Loucy (cell line): ENCODE measurements around the gene HYI.

Source experiments
- H2AFZ ChIP-seq: fragments of 200-600 bp; sonication (generic); 2 replicates; pipeline ENCODE4 v1.6.0; 2016; ENCODE audit warnings: antibody characterized with exemption, mild to moderate bottlenecking, low read length, moderate library complexity
- H3F3A ChIP-seq: fragments of 200-600 bp; 2 replicates; pipeline ENCODE4 v1.6.0; 2016; ENCODE audit warnings: antibody characterized with exemption, low read depth, mild to moderate bottlenecking
- H3K27me3 ChIP-seq: fragments of 200-600 bp; sonication (generic); 2 replicates; pipeline ENCODE4 v1.6.1; 2014; ENCODE audit warnings: low read length, mild to moderate bottlenecking; ENCODE audit not compliant: insufficient read depth, poor library complexity, severe bottlenecking
- H3K36me3 ChIP-seq: fragments of 200-600 bp; sonication (generic); 2 replicates; pipeline ENCODE4 v1.6.1; 2016; ENCODE audit warnings: low read length; ENCODE audit not compliant: insufficient read depth
- H3K4me1 ChIP-seq: fragments of 200-600 bp; sonication (generic); 2 replicates; pipeline ENCODE4 v1.5.1; 2014; ENCODE audit warnings: low read length, mild to moderate bottlenecking; ENCODE audit not compliant: insufficient read depth, poor library complexity, severe bottlenecking
- H3K4me2 ChIP-seq: fragments of 200-600 bp; sonication (generic); 2 replicates; pipeline ENCODE4 v1.6.0; 2014; ENCODE audit warnings: antibody characterized with exemption, low read length, low read depth, mild to moderate bottlenecking; ENCODE audit not compliant: poor library complexity, severe bottlenecking
- H3K4me3 ChIP-seq: fragments of 200-600 bp; sonication (generic); 2 replicates; pipeline ENCODE4 v1.5.1; 2014; ENCODE audit warnings: low read length, mild to moderate bottlenecking, mixed read lengths; ENCODE audit not compliant: poor library complexity, severe bottlenecking
- H3K79me2 ChIP-seq: fragments of 200-600 bp; sonication (generic); 2 replicates; pipeline ENCODE4 v1.6.1; 2014; ENCODE audit warnings: low read length; ENCODE audit not compliant: insufficient read depth
- H3K9ac ChIP-seq: fragments of 200-600 bp; sonication (generic); 2 replicates; pipeline ENCODE4 v1.6.0; 2014; ENCODE audit warnings: mild to moderate bottlenecking, low read depth, low read length, moderate library complexity; ENCODE audit not compliant: poor library complexity, severe bottlenecking
- H3K9me2 ChIP-seq: fragments of 200-600 bp; sonication (generic); replicated peaks from 2 replicates; pipeline ENCODE4 v1.6.1; 2016; ENCODE audit warnings: low read depth, low read length, mixed read lengths
- H3K9me3 ChIP-seq: fragments of 200-600 bp; sonication (generic); 2 replicates; pipeline ENCODE4 v1.6.1; 2014; ENCODE audit warnings: mild to moderate bottlenecking, antibody characterized with exemption, low read length, low read depth; ENCODE audit not compliant: insufficient read depth
- H4K20me1 ChIP-seq: fragments of 200-600 bp; sonication (generic); 2 replicates; pipeline ENCODE4 v1.6.0; 2014; ENCODE audit warnings: antibody characterized with exemption, low read length, mild to moderate bottlenecking; ENCODE audit not compliant: insufficient read depth, poor library complexity, severe bottlenecking
- CTCF ChIP-seq: fragments of 200-600 bp; sonication (generic); conservative IDR thresholded peaks from 2 replicates; pipeline ENCODE4 v1.5.1; 2014; ENCODE audit warnings: mild to moderate bottlenecking, antibody characterized with exemption, low read length
- EZH2phosphoT487 ChIP-seq: fragments of 200-600 bp; IDR thresholded peaks from 2 replicates; pipeline ENCODE4 v1.6.1; 2018; ENCODE audit warnings: antibody characterized with exemption, mild to moderate bottlenecking, moderate library complexity, borderline replicate concordance

Gene HYI

GRCh38 chr1:43426221-43426620 is 27.5 kb downstream of the HYI start:
- Histone ChIP-seq H3K4me2 (no peak overlapping the region), H3K27me3 (no peaks in the 10 kb centered on the region), H3K9me3 (no peaks in the 10 kb centered on the region), H3F3A (no peaks in the 10 kb centered on the region), H3K4me1 (no peaks in the 10 kb centered on the region), H2AFZ (no peak overlapping the region), H3K9me2 (no peaks in the 10 kb centered on the region), H3K36me3 (peaks cover 72% of the 10 kb centered on the region; the same call in 1 of the 2 replicates), H3K79me2 (no peaks in the 10 kb centered on the region), H3K9ac (no peak overlapping the region), H3K4me3 (no peak overlapping the region), H4K20me1 (no peaks in the 10 kb centered on the region)
- TF ChIP-seq EZH2phosphoT487, result no peak
- TF ChIP-seq CTCF, result no peak

DNA sequence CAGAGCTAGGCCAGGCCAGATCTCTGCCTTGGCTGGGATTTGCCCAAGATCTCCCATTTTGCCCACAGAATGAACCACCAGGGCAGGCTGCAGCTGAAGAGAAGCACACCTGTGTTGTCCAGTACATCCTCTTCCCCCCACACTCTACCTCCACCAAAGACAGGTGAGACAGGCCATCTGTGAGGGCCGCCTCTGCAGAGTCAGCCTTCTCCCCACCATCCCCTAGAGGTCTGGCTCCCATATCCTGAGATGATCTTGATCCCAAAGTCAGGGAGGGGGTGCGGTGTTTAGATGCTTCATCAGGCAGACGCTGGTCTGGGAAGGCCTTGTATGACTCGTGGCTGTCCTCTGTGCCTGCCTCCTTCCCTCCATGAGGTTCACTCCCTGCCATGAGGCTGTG is 28.7 kb downstream of the HYI start:
- no peaks in the 10 kb centered on the region for H3F3A ChIP-seq
- H3K36me3 ChIP-seq, result peaks cover 73% of the 10 kb centered on the region; the same call in 1 of the 2 replicates

DNA sequence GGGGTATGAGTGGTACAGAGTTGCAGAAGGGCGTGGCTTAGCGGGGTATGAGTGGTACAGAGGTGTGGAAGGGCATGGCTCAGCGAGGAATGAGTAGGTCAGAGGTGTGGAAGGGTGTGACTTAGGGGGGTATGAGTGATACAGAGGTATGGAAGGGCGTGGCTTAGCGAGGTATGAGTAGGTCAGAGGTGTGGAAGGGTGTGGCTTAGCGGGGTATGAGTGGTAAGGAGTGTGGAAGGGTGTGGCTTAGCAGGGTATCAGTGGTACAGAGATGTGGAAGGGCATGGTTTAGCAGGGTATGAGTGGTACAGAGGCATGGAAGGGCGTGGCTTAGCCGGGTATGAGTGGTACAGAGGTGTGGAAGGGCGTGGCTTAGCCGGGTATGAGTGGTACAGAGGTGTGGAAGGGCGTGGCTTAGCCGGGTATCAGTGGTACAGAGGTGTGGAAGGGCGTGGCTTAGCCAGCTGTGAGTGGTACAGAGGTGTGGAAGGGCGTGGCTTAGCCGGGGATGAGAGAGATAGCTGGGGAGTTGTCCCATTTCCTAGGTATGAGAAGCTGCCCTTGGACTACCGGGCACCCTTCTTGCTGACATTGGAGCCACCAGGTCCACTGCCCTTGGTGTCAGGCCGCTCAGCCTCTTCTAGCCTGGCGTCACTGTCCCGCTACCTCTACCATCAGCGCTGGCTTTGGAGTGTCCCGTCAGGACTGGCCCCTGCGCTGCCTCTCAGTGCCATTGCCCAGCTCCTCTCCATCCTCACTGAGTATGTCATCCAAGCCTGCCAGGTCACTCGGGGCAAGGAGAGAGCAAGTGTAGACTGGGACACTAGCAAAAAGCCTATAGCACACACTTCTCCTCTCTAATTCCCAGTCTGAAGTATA is 29.8 kb downstream of the HYI start:
- H3F3A ChIP-seq, result no peaks in the 10 kb centered on the region
- no peak overlapping the region for H3K4me3 ChIP-seq
- no peaks in the 10 kb centered on the region for H3K79me2 ChIP-seq
- H3K9ac ChIP-seq, result no peak overlapping the region
- H3K9me2 ChIP-seq, result no peaks in the 10 kb centered on the region
- H3K4me1 ChIP-seq, result no peaks in the 10 kb centered on the region
- H4K20me1 ChIP-seq, result no peaks in the 10 kb centered on the region
- H3K36me3 ChIP-seq, result peaks cover 80% of the 10 kb centered on the region; the same call in 1 of the 2 replicates
- no peaks in the 10 kb centered on the region for H3K9me3 ChIP-seq
- no peaks in the 10 kb centered on the region for H3K27me3 ChIP-seq
- no peak overlapping the region for H2AFZ ChIP-seq
- H3K4me2 ChIP-seq, result no peak overlapping the region
- no peak for TF ChIP-seq EZH2phosphoT487
- no peak for TF ChIP-seq CTCF

More for the DNA sequence above, 28.7 kb downstream of the HYI start:
- Histone ChIP-seq H3K9ac (no peak overlapping the region), H3K4me2 (no peak overlapping the region), H3K4me3 (no peak overlapping the region), H3K4me1 (no peaks in the 10 kb centered on the region), H3K79me2 (no peaks in the 10 kb centered on the region), H2AFZ (no peak overlapping the region), H3K9me2 (no peaks in the 10 kb centered on the region), H3K9me3 (no peaks in the 10 kb centered on the region), H4K20me1 (no peaks in the 10 kb centered on the region), H3K27me3 (no peaks in the 10 kb centered on the region)
- TF ChIP-seq EZH2phosphoT487 (no peak), CTCF (no peak)
